Transverse colon (tissue), 4 donors: ENCODE results near the gene TCF25.

ENCODE experiments used
- CTCF ChIP-seq, 5 experiments: fragments of 200-600 bp in 3 of 5; fragments of 450-650 bp in 2 of 5; sonication (generic) in 3 of 5; IDR thresholded peaks; 1 replicate in 2 of 5; 2 replicates in 3 of 5; pipeline ENCODE4 v1.5.1; 2016 to 2017; ENCODE audit warnings: antibody characterized with exemption in 5 of 5, inconsistent platforms in 3 of 5, mild to moderate bottlenecking in 2 of 5, moderate library complexity in 1 of 5
- POLR2AphosphoS5 ChIP-seq, 3 donors: sonication (generic); formaldehyde crosslinking; IDR thresholded peaks; one replicate each; pipeline ENCODE4 v1.6.1; 2016; ENCODE audit warnings: antibody characterized with exemption in 3 of 3

DNA sequence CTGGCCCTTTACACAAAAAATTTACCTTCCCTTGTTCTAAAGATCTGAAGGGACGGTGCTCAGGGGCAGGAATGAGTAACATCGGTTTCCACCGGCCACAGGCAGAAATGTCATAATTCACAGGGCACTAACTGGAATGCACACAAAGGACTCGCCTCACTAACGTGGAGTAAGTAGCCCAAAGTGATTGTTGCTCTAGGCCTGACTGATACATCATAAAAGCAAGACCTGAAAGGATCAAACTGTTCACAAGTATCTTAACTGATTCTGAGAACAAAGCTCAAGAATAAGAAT is 8.9 kb upstream of the TCF25 start:
- TF ChIP-seq CTCF (IDR thresholded peaks at IDR 0.05): no peak
- no peak for TF ChIP-seq POLR2AphosphoS5 (IDR thresholded peaks at IDR 0.05)
